HG03175 (cell line): ENCODE measurements around the gene ANTXR2.
"Not testable (repeated sequence)": the region's sequence is repeated elsewhere in the genome, so short reads cannot be mapped to it uniquely, and the experiment has no call there.

Source experiments
- ATAC-seq: cut with Tn5 transposase; IDR thresholded peaks from one replicate; pipeline ENCODE4 v1.9.1; 2021; ENCODE audit warnings: mild to moderate bottlenecking, moderate library complexity; ENCODE audit not compliant: unreplicated experiment

Gene ANTXR2

DNA sequence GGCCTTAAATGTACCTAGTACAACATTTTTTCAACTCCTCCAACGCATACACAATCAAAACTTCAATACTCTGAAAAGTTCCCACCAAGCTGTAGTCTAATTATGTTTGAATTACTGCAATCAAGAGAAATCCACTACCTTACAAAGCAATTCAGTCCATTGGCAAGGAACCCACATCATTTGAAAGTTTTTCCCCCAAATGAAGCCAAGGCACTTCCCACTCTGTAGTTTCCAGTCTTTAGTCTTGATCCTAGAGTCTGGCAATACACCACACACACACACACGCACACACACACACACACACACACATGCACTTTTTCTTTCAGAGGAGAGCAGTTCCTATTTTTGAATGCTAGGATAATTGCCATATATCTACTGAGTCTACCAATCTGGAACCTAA is 79.6 kb downstream of the ANTXR2 start:
- ATAC-seq, result no peak

- no peak for ATAC-seq
Observed at GRCh38 chr4:79991601-79992000, 81.4 kb downstream of the ANTXR2 start.

DNA sequence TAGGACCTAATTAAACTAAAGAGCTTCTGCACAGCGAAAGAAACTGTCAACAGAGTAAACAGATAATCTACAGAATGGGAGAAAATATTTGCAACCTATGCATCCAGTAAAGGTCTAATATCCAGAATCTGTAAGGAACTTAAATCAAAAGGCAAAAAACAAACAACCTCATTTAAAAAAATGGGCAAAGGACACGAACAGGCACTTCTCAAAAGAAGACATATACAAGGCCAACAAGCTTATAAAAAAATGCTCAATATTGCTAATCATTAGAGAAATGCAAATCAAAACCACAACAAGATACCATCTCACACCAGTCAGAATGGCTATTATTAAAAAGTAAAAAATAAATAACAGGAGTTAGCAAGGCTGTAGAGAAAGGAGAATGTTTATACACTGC is 81.9 kb downstream of the ANTXR2 start:
- ATAC-seq, result not testable (repeated sequence)

- ATAC-seq, result no peak
Observed at GRCh38 chr4:79987401-79987800, 85.6 kb downstream of the ANTXR2 start.

DNA sequence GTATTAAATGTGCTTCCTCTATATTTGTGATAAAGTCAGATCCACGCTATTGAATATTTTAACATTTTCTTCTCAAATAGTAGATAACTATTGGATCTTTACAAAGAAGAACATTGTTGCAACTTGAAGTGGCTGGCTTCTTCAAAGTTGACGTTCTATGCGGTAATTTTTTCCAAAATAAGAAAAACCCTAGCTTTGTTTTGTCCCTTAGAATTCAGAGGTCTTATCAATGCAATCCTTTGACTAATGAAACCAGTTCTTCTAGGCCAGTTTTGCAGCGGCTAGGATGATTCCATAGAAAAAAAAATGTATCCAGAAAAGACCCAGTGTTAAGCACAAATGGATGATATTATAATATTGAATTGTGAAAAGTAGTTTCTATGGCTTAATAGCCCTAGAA is 89.6 kb downstream of the ANTXR2 start:
- ATAC-seq, result no peak

GRCh38 chr4:79982601-79983322 is 90.3 kb downstream of the ANTXR2 start:
- ATAC-seq, result no peak

GRCh38 chr4:79980448-79980847 is 92.6 kb downstream of the ANTXR2 start:
- ATAC-seq, result no peak

DNA sequence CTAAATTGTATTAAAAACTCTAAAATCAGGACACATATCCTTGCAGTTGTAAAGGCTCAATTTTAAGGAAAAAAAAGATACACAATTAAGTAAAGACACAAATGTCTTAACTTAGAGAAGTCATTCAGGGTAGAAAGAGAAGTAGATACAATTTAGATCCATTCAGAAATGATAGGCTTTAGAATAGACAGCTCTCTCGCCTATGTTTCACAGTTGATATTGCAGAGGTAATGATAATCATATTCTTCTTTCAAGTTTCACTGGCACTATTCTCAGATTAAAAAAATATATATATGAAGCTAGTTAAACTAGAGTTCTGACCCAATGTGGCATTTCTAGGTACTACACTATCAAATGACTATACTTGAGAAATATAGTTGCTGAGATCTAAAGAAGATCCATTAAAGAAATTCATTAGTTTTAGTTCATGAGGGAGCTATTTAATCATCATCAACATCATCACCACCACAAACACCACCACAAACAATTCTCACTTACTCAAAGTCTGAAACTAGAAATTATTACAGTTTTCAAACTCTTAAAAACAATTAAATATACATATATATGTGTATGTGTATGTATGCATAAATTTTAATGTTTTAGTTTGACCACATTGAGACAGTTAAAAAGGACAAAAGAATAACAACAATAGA is 93.1 kb downstream of the ANTXR2 start:
- ATAC-seq, result no peak

DNA sequence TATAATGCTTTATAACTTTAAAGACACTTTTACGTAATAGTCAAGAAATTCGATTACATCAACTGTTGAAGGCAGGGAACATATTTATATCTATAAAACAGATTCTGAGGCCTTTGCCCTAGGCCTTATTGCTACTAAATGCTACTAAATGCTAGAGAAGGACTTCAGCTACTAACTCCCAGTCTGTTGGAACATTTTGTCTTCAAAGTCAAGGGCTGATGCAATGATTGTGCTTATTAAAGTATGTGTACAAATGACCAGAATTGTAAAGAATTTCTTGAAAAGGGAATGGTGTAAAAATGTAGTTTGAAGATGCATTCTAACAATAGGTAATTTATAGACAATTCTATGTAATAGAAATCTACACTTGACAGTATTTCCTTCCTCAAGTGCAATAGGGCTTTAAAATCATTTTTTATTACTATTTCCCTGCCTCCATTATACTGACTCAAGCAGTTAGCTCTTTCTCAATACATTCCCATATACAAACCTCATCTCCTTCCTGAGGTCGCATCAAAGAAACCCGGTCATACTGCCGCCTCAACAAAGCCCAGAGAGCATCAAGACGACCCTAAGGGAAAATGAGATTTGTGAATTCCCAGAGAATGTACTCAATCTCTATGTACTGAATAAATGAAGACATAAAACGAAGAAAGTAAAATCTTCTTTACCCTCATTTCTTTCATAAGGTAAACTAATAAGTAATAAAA is 95.7 kb downstream of the ANTXR2 start:
- ATAC-seq, result no peak

DNA sequence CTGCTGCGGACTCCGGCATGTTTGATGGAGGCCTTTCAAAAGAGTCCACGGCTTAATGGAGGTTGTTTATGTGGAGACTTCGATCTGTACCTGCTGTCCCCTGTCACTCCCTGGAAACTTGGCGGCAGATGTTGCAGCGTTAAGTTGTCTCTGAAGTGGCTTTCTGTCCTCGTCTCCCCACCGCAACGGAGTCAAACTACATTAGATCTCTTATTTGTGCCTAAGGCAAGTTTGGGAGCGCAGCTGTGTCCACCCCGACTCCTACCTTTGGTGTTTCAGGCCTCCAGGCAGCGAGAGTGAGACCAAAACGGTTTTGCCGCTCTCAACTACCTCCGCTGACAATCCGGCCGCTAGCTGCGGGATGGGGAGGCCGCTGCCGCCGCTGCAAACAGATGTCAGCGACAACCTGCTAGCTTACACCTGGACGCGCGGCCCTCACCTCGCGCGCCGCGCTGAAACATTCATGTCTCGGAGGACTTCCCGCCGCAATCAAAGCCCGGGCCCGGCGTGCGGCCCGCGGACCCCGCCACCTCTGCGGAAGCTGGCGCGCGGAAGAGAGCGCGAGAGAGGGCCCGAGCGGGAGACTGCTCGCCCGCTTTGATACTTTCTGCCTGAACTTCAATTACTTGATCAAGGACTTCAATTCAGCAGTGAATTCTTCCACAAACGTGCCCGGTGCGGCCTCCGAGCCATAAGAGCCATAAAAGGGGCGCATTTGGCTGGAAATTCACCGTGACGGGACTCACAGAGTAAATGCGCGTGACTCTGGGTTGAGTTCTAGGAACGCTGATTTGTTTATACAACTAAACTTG is 108.4 kb downstream of the ANTXR2 start:
- no peak for ATAC-seq

DNA sequence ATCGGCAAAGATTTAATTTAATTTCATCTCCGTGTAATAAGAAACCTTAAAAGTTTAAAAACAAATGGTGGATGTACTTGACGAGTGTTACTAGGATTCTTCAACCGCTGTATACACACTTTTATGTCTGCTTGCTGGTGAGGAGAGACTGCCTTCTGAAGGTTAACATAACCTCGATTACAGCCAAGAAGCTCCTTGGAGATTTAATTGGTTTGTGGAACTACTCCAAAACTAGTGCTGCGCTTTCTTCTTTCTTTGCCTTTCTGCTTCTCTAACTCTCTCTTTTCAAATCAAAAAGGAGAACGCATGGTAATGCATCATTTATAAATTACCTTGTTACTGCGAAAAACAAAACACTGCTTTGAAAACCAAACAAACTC is 109.0 kb downstream of the ANTXR2 start:
- ATAC-seq, result no peak

GRCh38 chr4:79959652-79960051 is 113.4 kb downstream of the ANTXR2 start:
- no peak for ATAC-seq

GRCh38 chr4:79958466-79959264 is 114.4 kb downstream of the ANTXR2 start:
- ATAC-seq, result no peak

DNA sequence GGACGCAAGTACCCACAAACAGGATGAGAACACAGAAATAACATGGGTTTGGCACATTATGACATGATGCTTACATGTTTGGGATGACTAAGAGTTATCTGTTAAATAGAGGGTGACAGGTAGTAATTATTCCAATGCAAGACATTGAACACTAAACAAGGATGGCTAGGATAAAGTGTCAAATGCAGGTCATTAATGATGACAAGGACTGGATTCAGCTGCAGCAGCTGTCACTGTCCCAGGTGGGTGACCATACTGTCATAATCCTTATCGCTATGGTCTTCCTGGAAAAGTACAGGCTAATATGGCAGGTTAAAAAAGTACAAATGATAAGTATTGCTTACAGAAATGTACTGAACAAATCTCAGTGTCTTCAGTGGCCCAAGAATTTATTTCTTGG is 123.9 kb downstream of the ANTXR2 start:
- no peak for ATAC-seq

GRCh38 chr4:79948739-79949138 is 124.3 kb downstream of the ANTXR2 start:
- ATAC-seq, result no peak

- no peak for ATAC-seq
Observed at GRCh38 chr4:79948261-79948660, 124.8 kb downstream of the ANTXR2 start.

GRCh38 chr4:79947386-79947785 is 125.6 kb downstream of the ANTXR2 start:
- no peak for ATAC-seq

DNA sequence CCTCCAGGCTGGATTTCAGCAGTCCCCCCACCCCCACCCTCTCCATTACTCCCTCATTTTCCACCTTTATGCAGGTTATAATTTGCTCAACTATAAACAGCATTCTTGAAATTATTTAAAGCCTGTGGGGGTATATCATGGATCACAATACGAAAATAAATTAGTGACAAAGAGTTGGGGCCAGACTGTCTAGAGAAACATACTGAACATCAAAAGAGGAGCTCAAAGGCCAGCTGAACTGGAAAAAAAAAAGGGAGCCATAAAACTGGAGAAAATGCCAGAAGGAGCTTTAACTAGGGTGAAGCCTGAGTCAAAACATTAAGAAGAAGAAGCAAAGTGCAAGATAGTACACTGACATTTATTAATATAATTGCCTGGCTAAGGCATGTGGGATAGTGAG is 137.8 kb downstream of the ANTXR2 start:
- no peak for ATAC-seq

DNA sequence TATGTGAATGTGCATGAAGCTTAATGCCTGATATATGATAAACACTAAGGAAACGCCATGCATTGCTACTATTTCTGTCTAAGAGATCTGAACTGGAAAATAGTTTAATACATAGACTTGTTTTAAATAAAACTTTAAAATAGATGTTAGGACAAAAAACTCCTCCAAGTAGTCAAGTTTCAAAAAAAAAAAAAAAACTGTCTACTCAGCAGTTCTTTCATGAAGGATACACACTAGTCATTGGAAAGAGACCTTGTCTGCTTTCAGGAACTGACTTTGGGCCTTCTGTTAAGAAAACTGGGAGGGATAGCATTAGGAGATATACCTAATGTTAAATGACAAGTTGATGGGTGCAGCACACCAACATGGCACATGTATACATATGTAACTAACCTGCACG is 138.4 kb downstream of the ANTXR2 start:
- no peak for ATAC-seq

- no peak for ATAC-seq
Observed at GRCh38 chr4:79927931-79928330, 145.1 kb downstream of the ANTXR2 start.

DNA sequence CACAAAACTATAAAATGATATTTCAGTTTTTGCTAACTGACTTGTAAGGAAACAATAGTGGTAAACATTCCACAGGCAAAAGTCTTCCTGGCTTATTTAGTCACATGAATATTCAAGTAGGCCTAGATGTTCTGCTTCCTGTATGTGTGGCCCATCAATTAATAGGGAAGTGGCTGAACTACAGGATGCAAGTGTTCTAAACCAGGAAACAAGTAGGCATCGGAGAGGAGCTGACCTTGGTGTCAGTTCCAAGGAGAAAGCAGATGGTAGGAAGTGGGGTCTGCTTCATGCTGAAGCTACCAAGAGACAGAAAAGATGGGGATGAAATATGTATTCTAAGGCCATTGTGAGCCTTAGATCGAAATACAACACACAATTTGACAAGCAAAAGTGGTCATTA is 149.7 kb downstream of the ANTXR2 start:
- no peak for ATAC-seq
